Nephron progenitor cell (in vitro differentiated cells): ENCODE data around the gene KCNIP3.

Experiments used
- DNase-seq: peaks from one replicate; pipeline ENCODE4 v3.0.0; 2021
- H3K27ac Mint-ChIP-seq: 2 replicates; pipeline ENCODE4 v1.8.0; 2021; ENCODE audit warnings: mild to moderate bottlenecking, moderate library complexity, mixed read lengths
- H3K27me3 Mint-ChIP-seq: 2 replicates; pipeline ENCODE4 v1.8.0; 2021; ENCODE audit warnings: mild to moderate bottlenecking, low read depth, mixed read lengths; ENCODE audit not compliant: poor library complexity
- H3K36me3 Mint-ChIP-seq: 2 replicates; pipeline ENCODE4 v1.8.0; 2021; ENCODE audit warnings: low read depth, mixed read lengths
- H3K4me1 Mint-ChIP-seq: 2 replicates; pipeline ENCODE4 v1.8.0; 2021; ENCODE audit warnings: mixed read lengths
- H3K4me3 Mint-ChIP-seq: 2 replicates; pipeline ENCODE4 v1.8.0; 2021; ENCODE audit warnings: mild to moderate bottlenecking, moderate library complexity, mixed read lengths
- H3K9me3 Mint-ChIP-seq: 2 replicates; pipeline ENCODE4 v1.8.0; 2021; ENCODE audit warnings: mild to moderate bottlenecking, moderate library complexity, mixed read lengths
- TF ChIP-seq, protein P1 (sequence below): fragments of 200-600 bp; sonication (generic); IDR thresholded peaks from 2 replicates; pipeline ENCODE4 v1.5.0; 2021; ENCODE audit warnings: antibody characterized with exemption

Gene KCNIP3

DNA sequence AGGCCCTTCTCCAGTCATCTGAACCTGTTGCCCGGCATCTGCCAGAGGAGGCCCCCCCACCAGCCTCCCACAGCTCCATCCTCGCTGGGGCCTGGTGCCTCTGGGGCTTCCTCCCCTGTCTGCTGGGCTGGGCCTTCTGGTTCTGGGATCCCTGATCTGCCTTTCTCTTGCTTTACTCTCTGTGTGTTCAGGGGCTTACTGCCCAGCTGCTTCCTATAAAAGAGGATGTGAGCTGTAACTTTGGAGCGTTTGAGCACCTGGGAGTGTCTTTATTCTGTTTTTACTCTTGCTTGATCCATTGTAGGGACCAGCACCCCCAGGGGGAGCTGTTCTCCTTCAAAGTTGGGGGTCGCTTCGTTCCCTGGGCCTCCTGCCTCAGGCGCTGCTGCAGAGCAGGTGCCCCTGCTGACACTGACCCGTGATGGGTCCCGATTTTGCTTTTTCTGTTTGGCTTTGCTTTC, 82.3 kb downstream of the KCNIP3 start:
- Mint-ChIP-seq H3K27ac (no peak overlapping the region), H3K27me3 (peaks cover 19% of the 10 kb centered on the region), H3K36me3 (no peaks in the 10 kb centered on the region), H3K4me1 (peaks cover 4% of the 10 kb centered on the region), H3K4me3 (no peak overlapping the region), H3K9me3 (no peaks in the 10 kb centered on the region)
- DNase-seq = no peak
- TF ChIP-seq, protein P1, sequence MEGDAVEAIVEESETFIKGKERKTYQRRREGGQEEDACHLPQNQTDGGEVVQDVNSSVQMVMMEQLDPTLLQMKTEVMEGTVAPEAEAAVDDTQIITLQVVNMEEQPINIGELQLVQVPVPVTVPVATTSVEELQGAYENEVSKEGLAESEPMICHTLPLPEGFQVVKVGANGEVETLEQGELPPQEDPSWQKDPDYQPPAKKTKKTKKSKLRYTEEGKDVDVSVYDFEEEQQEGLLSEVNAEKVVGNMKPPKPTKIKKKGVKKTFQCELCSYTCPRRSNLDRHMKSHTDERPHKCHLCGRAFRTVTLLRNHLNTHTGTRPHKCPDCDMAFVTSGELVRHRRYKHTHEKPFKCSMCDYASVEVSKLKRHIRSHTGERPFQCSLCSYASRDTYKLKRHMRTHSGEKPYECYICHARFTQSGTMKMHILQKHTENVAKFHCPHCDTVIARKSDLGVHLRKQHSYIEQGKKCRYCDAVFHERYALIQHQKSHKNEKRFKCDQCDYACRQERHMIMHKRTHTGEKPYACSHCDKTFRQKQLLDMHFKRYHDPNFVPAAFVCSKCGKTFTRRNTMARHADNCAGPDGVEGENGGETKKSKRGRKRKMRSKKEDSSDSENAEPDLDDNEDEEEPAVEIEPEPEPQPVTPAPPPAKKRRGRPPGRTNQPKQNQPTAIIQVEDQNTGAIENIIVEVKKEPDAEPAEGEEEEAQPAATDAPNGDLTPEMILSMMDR = no peak

DNA sequence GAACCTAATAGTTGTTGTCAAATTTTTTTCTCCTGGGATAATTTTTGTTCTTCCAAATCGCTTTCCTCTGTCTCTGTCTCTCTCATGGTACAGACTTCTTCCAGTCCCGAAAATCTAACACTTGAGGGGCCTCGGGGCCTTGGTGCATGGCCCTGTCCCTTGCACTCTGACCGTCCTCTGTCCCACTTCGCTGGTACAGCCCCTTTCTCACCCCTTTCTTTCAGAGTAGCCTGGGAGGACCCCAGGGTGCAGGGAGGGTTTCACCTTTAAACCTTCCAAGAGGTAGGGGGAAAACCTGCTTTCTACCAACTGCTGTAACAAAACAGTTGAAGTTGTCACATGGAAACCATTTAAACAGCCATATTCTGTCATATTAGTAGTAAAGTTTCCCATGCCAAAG, 83.1 kb downstream of the KCNIP3 start:
- no peaks in the 10 kb centered on the region for H3K9me3 Mint-ChIP-seq
- no peak for DNase-seq
- peaks cover 19% of the 10 kb centered on the region for H3K27me3 Mint-ChIP-seq
- no peak overlapping the region for H3K4me3 Mint-ChIP-seq
- no peak overlapping the region for H3K27ac Mint-ChIP-seq
- H3K36me3 Mint-ChIP-seq = no peaks in the 10 kb centered on the region
- peaks cover 4% of the 10 kb centered on the region for H3K4me1 Mint-ChIP-seq
- TF ChIP-seq, protein P1 = no peak

DNA sequence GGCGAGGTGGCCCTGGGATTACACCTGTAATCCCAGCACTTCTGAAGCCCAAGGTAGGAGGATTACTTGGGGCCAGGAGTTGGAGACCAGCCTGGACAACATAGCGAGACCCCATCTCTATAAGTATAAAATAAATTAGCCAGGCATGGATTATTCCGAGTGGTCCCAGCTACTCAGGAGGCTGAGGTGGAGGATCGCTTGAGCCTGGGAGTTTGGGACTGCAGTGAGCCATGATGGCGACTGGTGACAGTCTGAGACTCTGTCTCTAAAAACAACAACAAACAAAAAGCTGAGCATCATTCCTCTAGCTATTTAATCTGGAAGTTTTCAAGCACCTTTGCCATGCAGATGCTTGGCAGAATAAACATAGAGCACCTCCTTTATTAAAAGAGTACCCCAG, 83.6 kb downstream of the KCNIP3 start:
- no peak overlapping the region for H3K27ac Mint-ChIP-seq
- no peak overlapping the region for H3K4me3 Mint-ChIP-seq
- no peak for DNase-seq
- H3K4me1 Mint-ChIP-seq = peaks cover 4% of the 10 kb centered on the region
- H3K27me3 Mint-ChIP-seq = peaks cover 19% of the 10 kb centered on the region
- H3K9me3 Mint-ChIP-seq = no peaks in the 10 kb centered on the region
- TF ChIP-seq, protein P1 = no peak
- H3K36me3 Mint-ChIP-seq = no peaks in the 10 kb centered on the region

DNA sequence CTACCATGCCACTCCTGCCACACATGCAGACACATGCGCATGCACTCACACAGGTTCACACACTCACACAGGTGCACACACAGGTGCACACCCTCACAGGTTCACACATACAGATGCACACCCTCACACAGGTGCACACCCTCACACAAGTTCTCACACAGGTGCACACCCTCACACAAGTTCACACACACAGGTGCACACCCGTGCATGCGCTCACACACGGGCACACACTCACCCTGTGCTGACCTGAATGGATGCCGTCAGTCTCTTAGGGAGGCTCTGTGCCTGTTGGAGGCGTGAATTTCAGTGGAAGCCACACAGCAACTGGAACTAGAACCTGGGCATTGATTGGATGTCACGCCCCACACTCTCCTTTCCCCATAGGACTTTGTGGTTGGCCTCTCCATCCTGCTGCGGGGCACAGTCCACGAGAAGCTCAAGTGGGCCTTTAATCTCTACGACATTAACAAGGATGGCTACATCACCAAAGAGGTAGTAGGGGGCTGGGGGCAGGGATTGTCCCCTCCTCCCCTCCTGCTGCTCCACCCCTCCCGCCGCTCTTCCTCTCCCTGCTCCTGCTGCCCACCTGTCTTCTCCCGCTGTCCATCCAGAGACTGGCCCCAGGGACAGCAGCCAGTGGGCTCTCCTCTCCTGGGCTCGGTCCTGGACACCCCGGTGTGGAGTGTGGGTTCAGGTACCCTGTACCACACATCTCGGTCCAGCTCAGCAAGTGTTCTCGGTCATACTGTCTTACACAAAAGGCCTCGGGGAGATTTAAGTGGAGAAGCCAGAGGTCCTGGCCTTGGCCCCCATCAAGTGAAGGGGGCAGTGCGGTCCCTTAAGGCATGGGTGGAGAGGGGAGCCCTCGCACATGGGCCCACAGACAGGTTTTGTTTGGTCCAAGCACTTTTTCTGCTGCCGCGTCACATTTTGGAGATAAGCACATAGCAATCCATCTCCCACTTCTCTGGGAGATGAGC, 84.4 kb downstream of the KCNIP3 start:
- H3K9me3 Mint-ChIP-seq = peaks cover 3% of the 10 kb centered on the region
- H3K27me3 Mint-ChIP-seq = peaks cover 15% of the 10 kb centered on the region
- H3K36me3 Mint-ChIP-seq = no peaks in the 10 kb centered on the region
- no peak overlapping the region for H3K27ac Mint-ChIP-seq
- TF ChIP-seq, protein P1 = no peak
- DNase-seq = no peak
- H3K4me1 Mint-ChIP-seq = no peaks in the 10 kb centered on the region
- H3K4me3 Mint-ChIP-seq = no peak overlapping the region

DNA sequence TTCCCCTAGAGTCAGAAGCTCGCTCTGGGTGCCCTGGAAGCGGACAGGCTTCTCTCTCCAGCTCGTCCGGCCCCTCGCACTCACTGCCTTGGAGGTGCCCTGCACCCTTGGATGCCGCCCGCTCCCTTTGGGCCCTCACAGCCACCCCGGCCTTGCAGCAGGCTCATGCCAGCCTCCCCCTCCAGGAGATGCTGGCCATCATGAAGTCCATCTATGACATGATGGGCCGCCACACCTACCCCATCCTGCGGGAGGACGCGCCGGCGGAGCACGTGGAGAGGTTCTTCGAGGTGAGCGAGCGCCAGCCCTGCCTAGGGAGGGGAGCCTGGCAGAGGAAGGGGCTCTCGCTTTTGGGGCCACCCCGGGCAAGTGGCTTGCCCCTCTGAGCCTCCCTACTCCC, 85.0 kb downstream of the KCNIP3 start:
- no peak overlapping the region for H3K27ac Mint-ChIP-seq
- no peaks in the 10 kb centered on the region for H3K36me3 Mint-ChIP-seq
- H3K27me3 Mint-ChIP-seq = peaks cover 15% of the 10 kb centered on the region
- H3K4me1 Mint-ChIP-seq = no peaks in the 10 kb centered on the region
- peaks cover 4% of the 10 kb centered on the region for H3K9me3 Mint-ChIP-seq
- H3K4me3 Mint-ChIP-seq = no peak overlapping the region
- TF ChIP-seq, protein P1 = no peak
- no peak for DNase-seq
